Mesangial cell (primary cell): ENCODE data around the gene PDSS1. TPM values are rescaled to one million over a fixed set of nuclear protein-coding genes. Genes with fewer than 3 reads are reported as not detected.

Source experiments
- total RNA-seq: library from RNA; depleted of rRNA; stranded (reverse); fragments of >200 nt; gene quantifications from 2 replicates; pipeline ENCODE4 v1.2.3, GENCODE V29; 2015

Gene PDSS1, protein sequence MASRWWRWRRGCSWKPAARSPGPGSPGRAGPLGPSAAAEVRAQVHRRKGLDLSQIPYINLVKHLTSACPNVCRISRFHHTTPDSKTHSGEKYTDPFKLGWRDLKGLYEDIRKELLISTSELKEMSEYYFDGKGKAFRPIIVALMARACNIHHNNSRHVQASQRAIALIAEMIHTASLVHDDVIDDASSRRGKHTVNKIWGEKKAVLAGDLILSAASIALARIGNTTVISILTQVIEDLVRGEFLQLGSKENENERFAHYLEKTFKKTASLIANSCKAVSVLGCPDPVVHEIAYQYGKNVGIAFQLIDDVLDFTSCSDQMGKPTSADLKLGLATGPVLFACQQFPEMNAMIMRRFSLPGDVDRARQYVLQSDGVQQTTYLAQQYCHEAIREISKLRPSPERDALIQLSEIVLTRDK
- total RNA-seq: 5.3 and 15.5 TPM in 2 replicates

DNA sequence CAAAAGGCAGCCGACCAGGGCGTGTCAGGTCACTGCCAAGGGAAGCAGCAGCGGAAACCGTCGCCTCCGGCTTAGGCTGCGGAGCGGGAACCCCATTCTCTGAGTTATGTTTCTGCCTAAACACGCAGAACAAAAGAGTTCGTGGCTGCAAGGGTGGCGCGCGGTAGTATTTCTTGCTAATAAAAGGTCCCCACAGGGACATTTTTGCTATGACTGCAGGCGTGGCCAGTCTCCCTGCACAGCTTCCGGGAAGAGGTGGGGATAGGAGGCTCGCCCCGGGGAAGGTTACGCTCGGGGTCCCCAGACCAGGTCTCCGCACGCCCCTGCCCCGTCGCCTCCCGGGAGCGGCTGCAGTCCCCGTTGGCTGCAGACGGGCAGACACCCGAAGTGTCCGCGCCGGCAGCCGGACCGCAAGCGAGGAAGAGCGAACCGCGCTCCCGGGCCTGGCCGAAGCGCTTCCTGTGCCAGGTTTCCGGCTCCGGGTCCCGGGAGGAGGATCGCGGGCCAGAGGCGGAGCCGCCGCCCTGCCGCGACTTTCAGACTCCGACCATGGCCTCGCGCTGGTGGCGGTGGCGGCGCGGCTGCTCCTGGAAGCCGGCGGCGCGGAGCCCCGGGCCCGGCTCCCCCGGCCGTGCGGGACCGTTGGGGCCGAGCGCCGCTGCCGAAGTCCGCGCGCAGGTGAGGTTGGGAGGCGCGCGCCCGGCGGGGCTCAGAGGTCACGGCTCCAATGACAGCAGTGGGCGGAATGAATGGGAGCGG is at the start of gene PDSS1:
PDSS1 (plus strand) TSS at position 539 of the 759 bp plus-strand sequence; CDS start at position 550, 11 bp downstream.

Other genes with a start within 250 kb of the PDSS1 start
- 29.0 and 38.8 TPM in 2 replicates for gene ABI1, start 163.3 kb downstream of the PDSS1 start, total RNA-seq